Stimulated activated CD4-positive, alpha-beta T cell treated with anti-CD3 and anti-CD28 coated beads, Interleukin-12 subunit alpha, Interleukin-12 subunit beta, amount 100 ng/mL, for 24 hours (primary cell): ENCODE results near the gene AUTS2.

Experiments
- DNase-seq, 2 experiments: peaks; one replicate each; pipeline ENCODE4 v3.0.0-alpha.2; 2020; ENCODE audit warnings: low read depth in 2 of 2

The AUTS2 gene

GRCh38 chr7:70035519-70035918 is 437.2 kb downstream of the AUTS2 start:
- DNase-seq = no peak

GRCh38 chr7:70035955-70036354 is 437.7 kb downstream of the AUTS2 start:
- no peak for DNase-seq

- DNase-seq = no peak
Observed at GRCh38 chr7:70036695-70037094, 438.4 kb downstream of the AUTS2 start.

- no peak for DNase-seq
Observed at GRCh38 chr7:70037171-70037933, 439.1 kb downstream of the AUTS2 start.

- no peak for DNase-seq
Observed at GRCh38 chr7:70040051-70040450, 441.8 kb downstream of the AUTS2 start.

- DNase-seq = no peak
Observed at GRCh38 chr7:70040970-70041766, 442.9 kb downstream of the AUTS2 start.

GRCh38 chr7:70042533-70042932 is 444.3 kb downstream of the AUTS2 start:
- DNase-seq = no peak

GRCh38 chr7:70043015-70043538 is 444.8 kb downstream of the AUTS2 start:
- DNase-seq = no peak

GRCh38 chr7:70044064-70044463 is 445.8 kb downstream of the AUTS2 start:
- DNase-seq = no peak

GRCh38 chr7:70044525-70044924 is 446.2 kb downstream of the AUTS2 start:
- no peak for DNase-seq

- no peak for DNase-seq
Observed at GRCh38 chr7:70044981-70045380, 446.7 kb downstream of the AUTS2 start.

- DNase-seq = no peak
Observed at GRCh38 chr7:70047384-70047783, 449.1 kb downstream of the AUTS2 start.

- DNase-seq = no peak
Observed at GRCh38 chr7:70047891-70048448, 449.7 kb downstream of the AUTS2 start.

GRCh38 chr7:70051726-70052125 is 453.5 kb downstream of the AUTS2 start:
- no peak for DNase-seq

- no peak for DNase-seq
Observed at GRCh38 chr7:70052691-70053090, 454.4 kb downstream of the AUTS2 start.

GRCh38 chr7:70053421-70053820 is 455.1 kb downstream of the AUTS2 start:
- no peak for DNase-seq

- DNase-seq = no peak
Observed at GRCh38 chr7:70053989-70054388, 455.7 kb downstream of the AUTS2 start.

- no peak for DNase-seq
Observed at GRCh38 chr7:70056363-70056762, 458.1 kb downstream of the AUTS2 start.

- no peak for DNase-seq
Observed at GRCh38 chr7:70060298-70061068, 462.2 kb downstream of the AUTS2 start.

- DNase-seq = no peak
Observed at GRCh38 chr7:70063371-70063770, 465.1 kb downstream of the AUTS2 start.

GRCh38 chr7:70063927-70064326 is 465.7 kb downstream of the AUTS2 start:
- DNase-seq = no peak

GRCh38 chr7:70066844-70067243 is 468.6 kb downstream of the AUTS2 start:
- no peak for DNase-seq
